GM12878 (cell line): ENCODE results near the gene DACH2. TPM values are rescaled to one million over a fixed set of nuclear protein-coding genes. Genes with fewer than 3 reads are reported as not detected.

Source experiments
- ATAC-seq: fragments of 200-7000 bp; cut with Tn5 transposase; 3 replicates; pipeline ENCODE4 v1.9.1; 2020; ENCODE audit warnings: mild to moderate bottlenecking, moderate library complexity
- BruUV-seq: library from RNA; stranded (reverse); fragments of 400-500 nt; replicated peaks from 2 replicates; lab custom pipeline; 2021; lab: Mats Ljungman, UMichigan
- CTCF ChIA-PET: fragments of 300-600 bp; sonication (Branson Sonifier 250); formaldehyde crosslinking; extraction: SDS; loops from one replicate; lab custom pipeline; 2021; ENCODE audit warnings: inconsistent platforms; lab: Yijun Ruan, JAX
- POLR2A ChIA-PET: fragments of 350-600 bp; formaldehyde crosslinking; extraction: SDS; loops from one replicate; lab custom pipeline; 2021; ENCODE audit warnings: inconsistent platforms; lab: Charles Lee
- RAD21 ChIA-PET: fragments of 300-600 bp; sonication (Branson Sonifier 250); formaldehyde crosslinking; loops from one replicate; lab custom pipeline; 2023; ENCODE audit warnings: antibody characterized with exemption; ENCODE audit not compliant: unreplicated experiment; lab: Charles Lee
- SMC1A ChIA-PET: fragments of 300-600 bp; sonication (Branson Sonifier 250); formaldehyde crosslinking; loops from one replicate; lab custom pipeline; 2023; ENCODE audit not compliant: unreplicated experiment, uncharacterized antibody; lab: Charles Lee
- DNase-seq: peaks from one replicate; pipeline ENCODE4 v3.0.0-alpha.2; 2011; ENCODE audit warnings: low read depth, low spot score
- FAIRE-seq: peaks from 3 replicates; lab custom pipeline; 2011; peaks lifted over from hg19 to GRCh38; lab: Jason Lieb, UNC
- H2AFZ ChIP-seq: 2 replicates; pipeline ENCODE4 v1.6.0; 2011; ENCODE audit warnings: low read depth, low read length, control low read depth; ENCODE audit not compliant: control insufficient read depth
- H3K27ac ChIP-seq: 2 replicates; pipeline ENCODE4 v1.5.1; 2011; ENCODE audit warnings: control low read depth; ENCODE audit not compliant: control insufficient read depth, insufficient read depth
- H3K27me3 ChIP-seq, 2 experiments: replicated peaks in 1 of 2; 2 replicates each; pipeline versions ENCODE4 v1.6.0 to v1.6.1; 2011; ENCODE audit warnings: low read length in 1 of 2; ENCODE audit not compliant: control insufficient read depth in 2 of 2, insufficient read depth in 2 of 2
- H3K36me3 ChIP-seq, 2 experiments: 2 replicates each; pipeline ENCODE4 v1.5.1; 2011; ENCODE audit warnings: low read length in 1 of 2; ENCODE audit not compliant: control insufficient read depth in 2 of 2, insufficient read depth in 2 of 2
- H3K4me1 ChIP-seq: 2 replicates; pipeline ENCODE4 v1.6.1; 2011; ENCODE audit warnings: mild to moderate bottlenecking, low read length, moderate library complexity, mixed read lengths; ENCODE audit not compliant: control insufficient read depth, insufficient read depth
- H3K4me2 ChIP-seq: 2 replicates; pipeline ENCODE4 v1.6.0; 2011; ENCODE audit warnings: control low read depth; ENCODE audit not compliant: control insufficient read depth, insufficient read depth
- H3K4me3 ChIP-seq: fragments of 200-600 bp; sonication (generic); 2 replicates; pipeline ENCODE4 v1.5.1; 2016
- H3K79me2 ChIP-seq: 2 replicates; pipeline ENCODE4 v1.6.0; 2011; ENCODE audit warnings: low read length; ENCODE audit not compliant: control insufficient read depth, insufficient read depth
- H3K9ac ChIP-seq: 2 replicates; pipeline ENCODE4 v1.8.0; 2011; ENCODE audit warnings: low read length, control low read depth, mixed read lengths; ENCODE audit not compliant: control insufficient read depth, insufficient read depth
- H3K9me3 ChIP-seq: replicated peaks from 3 replicates; pipeline ENCODE4 v1.5.1; 2011; ENCODE audit warnings: mild to moderate bottlenecking, low read length; ENCODE audit not compliant: control insufficient read depth, insufficient read depth
- H4K20me1 ChIP-seq: 2 replicates; pipeline ENCODE4 v1.6.0; 2011; ENCODE audit not compliant: control insufficient read depth, insufficient read depth
- ASH2L ChIP-seq: fragments of 300-600, 200-600 bp; sonication (generic); IDR thresholded peaks from 2 replicates; pipeline ENCODE4 v1.6.1; 2017; ENCODE audit warnings: low read depth, mild to moderate bottlenecking, borderline replicate concordance
- ATF7 ChIP-seq: fragments of 450-650 bp; IDR thresholded peaks from 2 replicates; pipeline ENCODE4 v1.6.1; 2016; ENCODE audit warnings: low read depth, mild to moderate bottlenecking
- BCL11A ChIP-seq: IDR thresholded peaks from 2 replicates; pipeline ENCODE4 v1.6.1; 2011; ENCODE audit warnings: low read depth, low read length
- HDAC2 ChIP-seq: fragments of 200-600 bp; sonication (generic); IDR thresholded peaks from 2 replicates; pipeline ENCODE4 v1.6.1; 2017
- MLLT1 ChIP-seq: fragments of 450-650 bp; IDR thresholded peaks from 2 replicates; pipeline ENCODE4 v1.6.1; 2016; ENCODE audit warnings: mild to moderate bottlenecking
- MTA3 ChIP-seq: IDR thresholded peaks from 2 replicates; pipeline ENCODE4 v1.6.1; 2012; ENCODE audit warnings: low read length, inconsistent platforms, borderline replicate concordance
- MYB ChIP-seq: fragments of 150-350 bp; IDR thresholded peaks from 2 replicates; pipeline ENCODE4 v1.6.1; 2014; ENCODE audit warnings: mild to moderate bottlenecking, low read depth, low read length, borderline replicate concordance
- NFYA ChIP-seq: IDR thresholded peaks from 2 replicates; pipeline ENCODE4 v1.6.1; 2011; ENCODE audit warnings: low read depth, mild to moderate bottlenecking, low read length, improper control_type of control experiment, borderline replicate concordance
- NFYB ChIP-seq: IDR thresholded peaks from 2 replicates; pipeline ENCODE4 v1.6.1; 2011; ENCODE audit warnings: low read depth, mild to moderate bottlenecking, low read length, improper control_type of control experiment, moderate library complexity; ENCODE audit not compliant: insufficient read depth
- RCOR1 ChIP-seq: conservative IDR thresholded peaks from 2 replicates; pipeline ENCODE4 v1.6.1; 2012; ENCODE audit warnings: low read depth, low read length, improper control_type of control experiment
- SIN3A ChIP-seq: IDR thresholded peaks from 2 replicates; pipeline ENCODE4 v1.6.1; 2012; ENCODE audit warnings: low read depth, low read length, improper control_type of control experiment
- SP1 ChIP-seq: IDR thresholded peaks from one replicate; pipeline ENCODE4 v1.6.1; 2011; ENCODE audit warnings: low read depth, low read length
- WGBS: methylation state at CpG from one replicate; pipeline ENCODE4 v1.1.6; 2016; ENCODE audit warnings: low lambda C conversion rate; ENCODE audit not compliant: insufficient replicate concordance, insufficient coverage; ENCODE audit errors: missing lambda C conversion rate; 5-methylcytosine and 5-hydroxymethylcytosine counted together
- in situ Hi-C: fragments of 300-500 bp; cut with MboI; formaldehyde crosslinking; loops from 9 replicates; pipeline ENCODE4 v1.14.3; 2018; ENCODE audit warnings: mixed read lengths
- intact Hi-C: fragments of 100-400 bp; cut with micrococcal nuclease; formaldehyde crosslinking; loops from one replicate; pipeline ENCODE4 v1.14.2; 2022; ENCODE audit not compliant: unreplicated experiment
- polyA plus RNA-seq, 11 experiments: library from polyadenylated mRNA; depleted of rRNA in 4 of 11; unstranded in 6 of 11; stranded (reverse) in 5 of 11; fragments of >200 nt; fragmentation: Nextera tagmentation in 4 of 11; fragmentation: Illumina TruSeq in 1 of 11; extraction: Ambion mirVana in 4 of 11; extraction: Trizol in 1 of 11; gene quantifications; 1 replicate in 1 of 11; 2 replicates in 10 of 11; pipeline versions ENCODE4 v1.2.1 to v1.2.3, GENCODE V29; 2011 to 2016; ENCODE audit warnings: inconsistent platforms in 2 of 11, missing spikeins in 2 of 11, low read depth in 1 of 11
- total RNA-seq, 4 experiments: library from RNA; depleted of rRNA in 3 of 4; stranded (reverse); fragments of >200 nt in 3 of 4; fragmentation: Illumina TruSeq in 1 of 4; extraction: Trizol in 1 of 4; gene quantifications; 2 replicates each; pipeline versions ENCODE4 v1.2.1 to v1.2.3, GENCODE V29; 2013 to 2021
- TF ChIP-seq, protein P1 (sequence below): IDR thresholded peaks from 2 replicates; pipeline ENCODE4 v1.6.1; 2011; ENCODE audit warnings: low read depth, mild to moderate bottlenecking, low read length, moderate library complexity, borderline replicate concordance; ENCODE audit errors: extremely low read depth

DACH2 gene
- total and polyA plus RNA-seq, 10 of the 15 experiments (the other 5 are each of a cell fraction or from before 2014, with no cell fraction given), result 0.03 to 0.19 (median 0.07) TPM; not detected in 6

GRCh38 chrX:86149119-86149518 is 868 bp downstream of the DACH2 start:
- H3K4me1 ChIP-seq, result no peaks in the 10 kb centered on the region
- FAIRE-seq (no peak), ATAC-seq (no peak), DNase-seq (no peak)
- no peak overlapping the region for H3K27ac ChIP-seq
- ChIA-PET RAD21 (no interaction called here), POLR2A (no interaction called here), SMC1A (no interaction called here), CTCF (interaction anchor here (1.1 kb wide), 1 partner anchor 15 kb away, joined by 4 read pairs; no protein-coding TSS in a partner anchor)
- H3K79me2 ChIP-seq, result no peaks in the 10 kb centered on the region
- H3K9ac ChIP-seq, result no peak overlapping the region
- no TSS peak for BruUV-seq
- H3K9me3 ChIP-seq, result no peaks in the 10 kb centered on the region
- intact Hi-C loops (no loop called here), in situ Hi-C loops (no loop called here)
- WGBS, result 17% methylated on average over 11 of the region's 11 CpGs
- TF ChIP-seq SIN3A (no peak), BCL11A (no peak), MLLT1 (no peak), HDAC2 (no peak), NFYB (no peak)
- no peaks in the 10 kb centered on the region for H4K20me1 ChIP-seq
- no peak overlapping the region for H3K4me3 ChIP-seq
- no peaks in the 10 kb centered on the region for H3K27me3 ChIP-seq
- no peak overlapping the region for H2AFZ ChIP-seq
- no peaks in the 10 kb centered on the region for H3K36me3 ChIP-seq
- no peak overlapping the region for H3K4me2 ChIP-seq

DNA sequence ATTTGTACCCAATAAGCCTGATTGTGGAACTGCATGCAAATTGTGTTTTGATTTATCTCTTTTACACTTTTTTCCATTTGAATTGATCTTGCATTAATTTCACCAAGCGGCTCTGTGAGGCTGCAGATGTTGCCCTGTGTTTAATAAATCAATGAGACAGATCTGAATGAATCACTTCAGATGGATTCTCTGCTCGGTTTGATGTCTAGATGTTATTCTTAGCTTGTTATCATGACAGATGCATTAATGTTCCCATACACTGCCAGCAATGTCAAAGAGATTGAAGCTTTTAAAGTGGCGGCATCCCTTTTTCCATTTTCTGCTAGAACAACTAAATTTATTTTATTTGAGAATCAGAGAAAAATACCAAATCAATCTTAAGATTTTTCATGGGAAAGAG is 6.3 kb downstream of the DACH2 start:
- POLR2A ChIA-PET, result no interaction called here
- ATAC-seq (no peak), FAIRE-seq (no peak), DNase-seq (no peak)
- CTCF ChIA-PET, result no interaction called here
- in situ Hi-C loops (no loop called here), intact Hi-C loops (no loop called here)
- Histone ChIP-seq H2AFZ (no peak overlapping the region), H3K27ac (no peak overlapping the region), H3K79me2 (no peaks in the 10 kb centered on the region), H3K4me1 (no peaks in the 10 kb centered on the region), H3K4me3 (no peak overlapping the region), H3K36me3 (no peaks in the 10 kb centered on the region), H3K9ac (no peak overlapping the region), H3K27me3 (no peaks in the 10 kb centered on the region), H4K20me1 (no peaks in the 10 kb centered on the region), H3K4me2 (no peak overlapping the region), H3K9me3 (no peaks in the 10 kb centered on the region)
- SMC1A ChIA-PET, result no interaction called here
- 11% methylated on average over 3 of the region's 3 CpGs for WGBS
- TF ChIP-seq, protein P1, sequence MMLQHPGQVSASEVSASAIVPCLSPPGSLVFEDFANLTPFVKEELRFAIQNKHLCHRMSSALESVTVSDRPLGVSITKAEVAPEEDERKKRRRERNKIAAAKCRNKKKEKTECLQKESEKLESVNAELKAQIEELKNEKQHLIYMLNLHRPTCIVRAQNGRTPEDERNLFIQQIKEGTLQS, result no peak
- TF ChIP-seq ATF7 (no peak), ASH2L (no peak), MTA3 (no peak), NFYB (no peak), SP1 (no peak), NFYA (no peak), MYB (no peak), RCOR1 (no peak)
- RAD21 ChIA-PET, result no interaction called here
- no TSS peak for BruUV-seq
